AG04449 (cell line): ENCODE measurements around the gene SEPSECS.

Experiments
- CTCF ChIA-PET: fragments of 350-600 bp; formaldehyde crosslinking; extraction: SDS; loops from one replicate; lab custom pipeline; 2021; ENCODE audit warnings: antibody characterized with exemption; lab: Yijun Ruan, JAX
- POLR2A ChIA-PET: fragments of 400-600, 350-600 bp; formaldehyde crosslinking; extraction: SDS; loops from one replicate; lab custom pipeline; 2020; ENCODE audit warnings: antibody characterized with exemption, inconsistent platforms; lab: Yijun Ruan, JAX
- DNase-seq: peaks from one replicate; pipeline ENCODE4 v3.0.0-alpha.2; 2010; ENCODE audit warnings: low read depth, low spot score
- H3K4me3 ChIP-seq: 2 replicates; pipeline ENCODE4 v1.5.1; 2011; ENCODE audit warnings: low read depth, mild to moderate bottlenecking, control low read depth, low read length
- TF ChIP-seq, protein P1 (sequence below): IDR thresholded peaks from one replicate; pipeline ENCODE4 v1.5.1; 2011; ENCODE audit warnings: mild to moderate bottlenecking, moderate library complexity, low read length, control low read depth, inconsistent platforms; ENCODE audit not compliant: insufficient read depth; ENCODE audit errors: missing control alignments

The SEPSECS gene

DNA sequence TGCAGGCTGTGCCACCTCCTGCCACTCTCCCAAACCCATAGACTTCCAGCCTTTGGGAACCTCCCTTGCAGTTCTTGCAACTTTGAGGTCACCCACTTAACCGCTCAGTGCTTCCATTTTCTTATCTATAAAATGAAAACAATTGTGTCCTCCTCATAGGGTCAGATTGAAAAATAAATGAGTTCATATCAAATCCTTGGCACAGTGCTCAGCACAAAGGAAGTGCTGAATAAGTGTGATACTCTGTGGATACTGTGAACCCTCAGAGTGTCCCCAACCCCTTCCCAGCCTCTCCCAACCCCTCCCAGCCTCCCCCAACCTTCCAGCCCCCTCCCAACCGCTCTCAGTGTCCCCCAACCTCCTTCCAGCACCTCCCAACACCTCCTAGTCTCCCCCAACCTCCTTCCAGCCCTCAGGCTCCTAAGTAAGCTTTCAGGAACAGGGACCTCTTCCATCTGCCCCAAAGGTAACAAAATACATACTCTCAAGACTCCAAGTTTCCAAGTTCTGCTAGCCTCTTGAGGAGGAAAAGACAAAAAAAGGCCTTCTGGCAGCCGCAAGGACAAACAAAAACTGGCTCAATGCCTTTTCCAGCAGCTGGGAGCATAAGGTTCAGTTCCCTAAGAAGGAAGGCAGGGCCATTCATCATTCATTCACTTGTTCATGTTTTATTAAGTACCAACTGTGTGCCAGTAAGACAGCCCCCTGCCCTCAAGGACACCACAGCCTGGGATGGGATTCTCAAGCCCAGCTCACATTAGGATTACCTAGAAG, 83.4 kb downstream of the SEPSECS start:
- POLR2A ChIA-PET: no interaction called here
- no peak overlapping the region for H3K4me3 ChIP-seq
- CTCF ChIA-PET: interaction anchor here (1.4 kb wide), 1 partner anchor 12 kb away, joined by 3 read pairs; no protein-coding TSS in a partner anchor
- TF ChIP-seq, protein P1, sequence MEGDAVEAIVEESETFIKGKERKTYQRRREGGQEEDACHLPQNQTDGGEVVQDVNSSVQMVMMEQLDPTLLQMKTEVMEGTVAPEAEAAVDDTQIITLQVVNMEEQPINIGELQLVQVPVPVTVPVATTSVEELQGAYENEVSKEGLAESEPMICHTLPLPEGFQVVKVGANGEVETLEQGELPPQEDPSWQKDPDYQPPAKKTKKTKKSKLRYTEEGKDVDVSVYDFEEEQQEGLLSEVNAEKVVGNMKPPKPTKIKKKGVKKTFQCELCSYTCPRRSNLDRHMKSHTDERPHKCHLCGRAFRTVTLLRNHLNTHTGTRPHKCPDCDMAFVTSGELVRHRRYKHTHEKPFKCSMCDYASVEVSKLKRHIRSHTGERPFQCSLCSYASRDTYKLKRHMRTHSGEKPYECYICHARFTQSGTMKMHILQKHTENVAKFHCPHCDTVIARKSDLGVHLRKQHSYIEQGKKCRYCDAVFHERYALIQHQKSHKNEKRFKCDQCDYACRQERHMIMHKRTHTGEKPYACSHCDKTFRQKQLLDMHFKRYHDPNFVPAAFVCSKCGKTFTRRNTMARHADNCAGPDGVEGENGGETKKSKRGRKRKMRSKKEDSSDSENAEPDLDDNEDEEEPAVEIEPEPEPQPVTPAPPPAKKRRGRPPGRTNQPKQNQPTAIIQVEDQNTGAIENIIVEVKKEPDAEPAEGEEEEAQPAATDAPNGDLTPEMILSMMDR: no peak
- DNase-seq: no peak

DNA sequence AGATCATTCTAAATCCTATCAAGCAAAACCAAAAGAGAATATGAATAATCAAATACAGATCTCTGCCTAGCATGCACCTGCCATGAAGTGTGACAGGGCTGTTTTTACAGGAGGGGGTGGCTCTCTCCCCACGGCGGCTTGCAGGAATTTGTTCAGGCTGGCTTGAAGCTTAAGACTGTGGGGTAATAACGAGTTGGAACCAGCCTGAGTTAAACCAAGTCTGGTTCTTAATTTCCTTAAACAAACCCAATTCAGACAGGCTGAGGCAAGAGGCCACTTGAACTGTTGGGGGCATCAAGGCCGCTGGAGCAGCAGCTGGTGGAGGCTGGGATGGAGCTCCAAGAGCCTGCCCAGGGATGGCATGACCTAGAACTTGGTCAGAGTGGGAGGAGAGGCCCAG, 84.4 kb downstream of the SEPSECS start:
- ChIA-PET CTCF (interaction anchor here (1.4 kb wide), 1 partner anchor 13 kb away, joined by 3 read pairs; no protein-coding TSS in a partner anchor), POLR2A (no interaction called here)
- DNase-seq: no peak
- H3K4me3 ChIP-seq: no peak overlapping the region
- TF ChIP-seq, protein P1: no peak

DNA sequence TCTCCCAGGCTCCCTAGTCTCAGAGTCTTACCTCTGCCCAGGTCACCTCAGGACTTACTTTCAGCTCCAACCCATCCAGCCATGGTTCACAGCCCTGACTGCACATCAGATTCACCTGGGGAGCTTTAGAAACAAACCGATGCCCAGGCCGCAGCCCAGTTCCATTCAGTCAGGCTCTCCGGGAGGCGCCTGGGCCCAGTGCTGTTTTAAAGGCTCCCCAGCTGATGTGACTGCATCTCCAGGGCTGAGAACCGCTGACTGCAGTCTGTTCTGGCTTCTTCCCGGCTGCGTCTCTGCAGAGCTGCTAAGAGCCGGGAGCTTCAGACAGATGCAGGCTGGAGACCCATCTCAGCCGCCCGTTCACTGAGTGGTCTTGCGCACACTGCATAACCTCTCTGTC, 85.1 kb downstream of the SEPSECS start:
- TF ChIP-seq, protein P1: no peak
- no peak overlapping the region for H3K4me3 ChIP-seq
- CTCF ChIA-PET: no interaction called here
- DNase-seq: no peak
- POLR2A ChIA-PET: no interaction called here

DNA sequence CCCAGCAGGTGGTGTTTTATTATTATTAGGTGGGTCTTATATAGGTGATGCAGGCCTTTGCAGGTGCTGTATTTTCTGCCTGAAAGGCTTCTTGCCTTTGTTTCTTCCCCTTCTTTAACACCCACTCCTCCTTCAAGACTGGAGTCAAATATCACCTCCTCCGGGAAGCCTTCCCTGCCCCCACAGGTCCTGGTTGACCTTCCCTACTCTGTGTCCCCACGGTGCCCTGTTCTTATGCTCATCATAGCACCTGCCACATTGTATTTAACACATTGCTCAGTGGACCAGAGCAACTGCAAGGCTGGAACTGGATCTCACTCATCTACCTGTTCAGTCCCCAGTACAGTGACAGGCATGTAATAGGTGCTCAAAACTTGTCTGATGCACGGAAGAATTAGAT, 89.7 kb downstream of the SEPSECS start:
- TF ChIP-seq, protein P1: no peak
- ChIA-PET CTCF (no interaction called here), POLR2A (no interaction called here)
- no peak for DNase-seq
- H3K4me3 ChIP-seq: no peak overlapping the region
